Panc1 (cell line): Measurements from ENCODE around the gene TMPRSS3. TPM values are rescaled to one million over a fixed set of nuclear protein-coding genes. Genes with fewer than 3 reads are reported as not detected.

Source experiments
- ATAC-seq: fragments of 200-7000 bp; cut with Tn5 transposase; 2 replicates; pipeline ENCODE4 v1.9.1; 2020; ENCODE audit warnings: mild to moderate bottlenecking, moderate library complexity
- BruUV-seq: library from RNA; stranded (reverse); fragments of 400-500 nt; replicated peaks from 2 replicates; lab custom pipeline; 2021; lab: Mats Ljungman, UMichigan
- CTCF ChIA-PET: fragments of 300-600 bp; sonication (Branson Sonifier 250); formaldehyde crosslinking; loops from one replicate; lab custom pipeline; 2022; ENCODE audit warnings: antibody characterized with exemption; lab: Charles Lee
- POLR2A ChIA-PET: fragments of 300-600 bp; sonication (Branson Sonifier 250); formaldehyde crosslinking; loops from one replicate; lab custom pipeline; 2022; ENCODE audit warnings: antibody characterized with exemption; lab: Charles Lee
- DNase-seq: peaks from one replicate; pipeline ENCODE4 v3.0.0-alpha.2; 2010; ENCODE audit warnings: low read depth, low spot score
- H3K27ac ChIP-seq: 2 replicates; pipeline ENCODE4 v1.5.1; 2011; ENCODE audit warnings: mild to moderate bottlenecking, low read length, inconsistent platforms
- H3K27me3 ChIP-seq: fragments of 200-500 bp; sonication (Bioruptor generic); 2 replicates; pipeline ENCODE4 v1.6.0; 2014; ENCODE audit warnings: low read length, inconsistent platforms; ENCODE audit not compliant: control insufficient read depth, insufficient read depth
- H3K36me3 ChIP-seq: fragments of 200-500 bp; sonication (Bioruptor generic); 2 replicates; pipeline ENCODE4 v1.5.1; 2014; ENCODE audit warnings: inconsistent platforms, mild to moderate bottlenecking, low read length, moderate library complexity; ENCODE audit not compliant: control insufficient read depth, insufficient read depth
- H3K4me1 ChIP-seq: 2 replicates; pipeline ENCODE4 v1.5.1; 2011; ENCODE audit warnings: inconsistent platforms, mild to moderate bottlenecking, low read length, moderate library complexity; ENCODE audit not compliant: control insufficient read depth, insufficient read depth
- H3K4me3 ChIP-seq, 2 experiments: 2 replicates each; pipeline ENCODE4 v1.5.1; 2011 to 2012; ENCODE audit warnings: low read depth in 2 of 2, low read length in 2 of 2, mild to moderate bottlenecking in 2 of 2, inconsistent platforms in 1 of 2, moderate library complexity in 1 of 2
- H3K9me3 ChIP-seq: fragments of 200-500 bp; sonication (Bioruptor generic); 2 replicates; pipeline ENCODE4 v1.5.1; 2014; ENCODE audit warnings: low read depth, mild to moderate bottlenecking, inconsistent platforms, low read length, moderate library complexity; ENCODE audit not compliant: control insufficient read depth, insufficient read depth
- POLR2AphosphoS5 ChIP-seq: IDR thresholded peaks from 2 replicates; pipeline ENCODE4 v1.6.1; 2012; ENCODE audit warnings: mild to moderate bottlenecking, low read depth, low read length, moderate library complexity
- REST ChIP-seq, 2 experiments: IDR thresholded peaks; 2 replicates each; pipeline ENCODE4 v1.6.1; 2011 to 2012; ENCODE audit warnings: low read depth in 2 of 2, control low read depth in 1 of 2, low read length in 1 of 2, mild to moderate bottlenecking in 1 of 2, moderate library complexity in 1 of 2; ENCODE audit not compliant: insufficient read depth in 1 of 2
- SIN3A ChIP-seq: IDR thresholded peaks from 2 replicates; pipeline ENCODE4 v1.6.1; 2012; ENCODE audit warnings: low read depth, mild to moderate bottlenecking, low read length, moderate library complexity, borderline replicate concordance; ENCODE audit not compliant: insufficient read depth
- TCF7L2 ChIP-seq: IDR thresholded peaks from 2 replicates; pipeline ENCODE4 v1.6.1; 2011; ENCODE audit warnings: mild to moderate bottlenecking, low read depth, low read length, inconsistent platforms
- in situ Hi-C: cut with HindIII; loops from 2 replicates; pipeline ENCODE4 v1.10.0; 2016; ENCODE audit warnings: low sequenced_read_pairs, low pct_unique_long_range_greater_than_20kb
- intact Hi-C: fragments of 100-400 bp; cut with micrococcal nuclease; formaldehyde crosslinking; loops from one replicate; pipeline ENCODE4 v1.10.0; 2022; ENCODE audit not compliant: unreplicated experiment
- total RNA-seq: library from RNA; stranded (reverse); gene quantifications from one replicate; pipeline ENCODE4 v1.2.1, GENCODE V29; 2021; ENCODE audit not compliant: unreplicated experiment
- TF ChIP-seq, protein P1 (sequence below): fragments of 450-650 bp; IDR thresholded peaks from 2 replicates; pipeline ENCODE4 v1.5.1; 2017; ENCODE audit warnings: mild to moderate bottlenecking

Gene TMPRSS3
- total RNA-seq, 1 experiment from 2014 or later = not detected

DNA sequence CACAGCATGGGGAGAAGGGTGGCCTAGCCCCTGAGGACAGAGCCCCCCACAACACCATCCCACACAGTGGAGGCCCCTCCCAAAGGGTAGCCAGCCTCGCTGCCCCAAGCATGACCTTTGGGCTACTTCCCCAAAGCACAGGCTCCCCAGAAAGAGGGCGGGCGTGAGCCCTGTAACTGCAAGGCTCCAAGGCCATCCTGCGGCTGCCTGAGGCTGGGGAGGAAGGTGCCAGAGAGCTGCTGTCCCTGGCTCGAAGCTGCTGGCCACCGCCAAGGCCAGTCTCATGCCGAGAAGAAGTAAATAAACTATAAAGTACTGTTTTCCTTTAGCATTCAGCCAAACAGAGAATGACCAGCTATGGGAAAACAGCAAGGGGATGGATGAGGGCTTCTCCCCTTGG, 35.3 kb upstream of the TMPRSS3 start:
- ChIA-PET POLR2A (no interaction called here), CTCF (no interaction called here)
- no peaks in the 10 kb centered on the region for H3K4me1 ChIP-seq
- no peak overlapping the region for H3K27ac ChIP-seq
- H3K27me3 ChIP-seq = peaks cover 3% of the 10 kb centered on the region; the same call in 1 of the 2 replicates
- H3K36me3 ChIP-seq = no peaks in the 10 kb centered on the region
- H3K9me3 ChIP-seq = peaks cover 5% of the 10 kb centered on the region; the same call in 1 of the 2 replicates
- no peak for TF ChIP-seq REST (IDR thresholded peaks at IDR 0.05; ENCODE audit: insufficient read depth in 1 of 2, low read depth in 2 of 2, low read length in 1 of 2)
- DNase-seq = no peak
- in situ Hi-C loops = no loop called here
- ATAC-seq = no peak
- no TSS peak for BruUV-seq
- H3K4me3 ChIP-seq = no peak overlapping the region
- intact Hi-C loops = no loop called here

DNA sequence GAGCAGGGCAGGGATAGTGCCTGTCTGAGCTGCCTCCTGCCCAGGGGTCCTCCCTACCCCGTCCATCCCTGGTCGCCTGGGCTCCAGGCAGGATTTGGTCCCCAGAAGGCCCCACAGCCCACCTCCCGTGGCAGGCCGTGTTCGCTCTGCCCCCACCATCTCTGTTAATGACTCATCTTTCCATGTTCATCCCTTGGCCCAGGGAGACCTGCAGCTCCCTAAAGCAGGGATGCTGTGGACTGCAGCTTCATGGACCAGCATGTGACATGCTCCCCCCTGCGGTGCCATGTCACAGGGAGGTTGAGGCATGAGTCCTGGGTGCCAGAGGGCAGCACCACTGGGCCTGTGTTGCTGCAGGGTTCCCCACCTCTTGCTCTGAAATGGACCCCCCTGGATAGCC, 34.7 kb upstream of the TMPRSS3 start:
- no peaks in the 10 kb centered on the region for H3K36me3 ChIP-seq
- intact Hi-C loops = no loop called here
- BruUV-seq = no TSS peak
- no peak for ATAC-seq
- H3K27me3 ChIP-seq = peaks cover 3% of the 10 kb centered on the region; the same call in 1 of the 2 replicates
- CTCF ChIA-PET = no interaction called here
- H3K9me3 ChIP-seq = peaks cover 5% of the 10 kb centered on the region; the same call in 1 of the 2 replicates
- POLR2A ChIA-PET = no interaction called here
- no peak for DNase-seq
- TF ChIP-seq SIN3A = no peak
- no peak for TF ChIP-seq POLR2AphosphoS5
- TF ChIP-seq TCF7L2 = no peak
- TF ChIP-seq REST (IDR thresholded peaks at IDR 0.05; ENCODE audit: insufficient read depth in 1 of 2, low read depth in 2 of 2, low read length in 1 of 2) = no peak
- TF ChIP-seq, protein P1, sequence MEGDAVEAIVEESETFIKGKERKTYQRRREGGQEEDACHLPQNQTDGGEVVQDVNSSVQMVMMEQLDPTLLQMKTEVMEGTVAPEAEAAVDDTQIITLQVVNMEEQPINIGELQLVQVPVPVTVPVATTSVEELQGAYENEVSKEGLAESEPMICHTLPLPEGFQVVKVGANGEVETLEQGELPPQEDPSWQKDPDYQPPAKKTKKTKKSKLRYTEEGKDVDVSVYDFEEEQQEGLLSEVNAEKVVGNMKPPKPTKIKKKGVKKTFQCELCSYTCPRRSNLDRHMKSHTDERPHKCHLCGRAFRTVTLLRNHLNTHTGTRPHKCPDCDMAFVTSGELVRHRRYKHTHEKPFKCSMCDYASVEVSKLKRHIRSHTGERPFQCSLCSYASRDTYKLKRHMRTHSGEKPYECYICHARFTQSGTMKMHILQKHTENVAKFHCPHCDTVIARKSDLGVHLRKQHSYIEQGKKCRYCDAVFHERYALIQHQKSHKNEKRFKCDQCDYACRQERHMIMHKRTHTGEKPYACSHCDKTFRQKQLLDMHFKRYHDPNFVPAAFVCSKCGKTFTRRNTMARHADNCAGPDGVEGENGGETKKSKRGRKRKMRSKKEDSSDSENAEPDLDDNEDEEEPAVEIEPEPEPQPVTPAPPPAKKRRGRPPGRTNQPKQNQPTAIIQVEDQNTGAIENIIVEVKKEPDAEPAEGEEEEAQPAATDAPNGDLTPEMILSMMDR = no peak
- no peaks in the 10 kb centered on the region for H3K4me1 ChIP-seq
- in situ Hi-C loops = no loop called here
- H3K4me3 ChIP-seq = no peak overlapping the region
- H3K27ac ChIP-seq = no peak overlapping the region
